HG03025 (cell line): ENCODE results near the gene MSANTD1.

Experiments
- ATAC-seq: cut with Tn5 transposase; IDR thresholded peaks from one replicate; pipeline ENCODE4 v1.9.1; 2021; ENCODE audit warnings: mild to moderate bottlenecking, moderate library complexity; ENCODE audit not compliant: unreplicated experiment, low FRiP score

Gene MSANTD1

GRCh38 chr4:3248811-3249661, at the start of gene MSANTD1:
MSANTD1 (plus strand) TSS chr4:3249159; CDS start chr4:3249223, 64 bp downstream.
- no peak for ATAC-seq

DNA sequence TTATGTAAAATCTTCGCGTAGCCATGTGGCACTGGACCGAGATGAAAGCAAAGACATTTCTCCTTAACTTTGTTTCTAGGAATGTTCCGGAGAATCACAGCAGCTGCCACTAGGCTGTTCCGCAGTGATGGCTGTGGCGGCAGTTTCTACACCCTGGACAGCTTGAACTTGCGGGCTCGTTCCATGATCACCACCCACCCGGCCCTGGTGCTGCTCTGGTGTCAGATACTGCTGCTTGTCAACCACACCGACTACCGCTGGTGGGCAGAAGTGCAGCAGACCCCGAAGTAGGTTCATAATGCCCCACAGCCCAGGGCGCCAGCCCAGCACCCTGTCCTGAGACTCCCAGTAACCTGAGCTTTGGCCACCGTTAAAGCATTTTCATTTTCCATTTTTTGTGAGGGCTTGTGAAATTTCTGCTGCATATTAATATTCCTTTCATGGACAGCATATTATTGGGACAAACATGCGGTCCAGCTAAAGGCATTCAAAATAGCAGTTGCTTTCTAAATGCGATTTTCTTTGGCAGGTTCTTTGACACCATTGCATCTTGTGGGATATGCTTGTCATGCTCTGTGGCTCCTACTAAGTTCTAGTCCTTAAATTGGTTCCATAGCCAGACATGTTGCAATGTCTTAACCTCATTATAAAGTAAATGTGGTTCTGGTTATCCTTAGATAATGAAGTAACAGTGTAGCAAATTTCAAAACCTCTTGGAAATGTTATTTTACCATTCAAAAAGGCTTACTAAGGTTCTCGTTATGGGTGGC, 49.1 kb upstream of the MSANTD1 start:
- no peak for ATAC-seq

DNA sequence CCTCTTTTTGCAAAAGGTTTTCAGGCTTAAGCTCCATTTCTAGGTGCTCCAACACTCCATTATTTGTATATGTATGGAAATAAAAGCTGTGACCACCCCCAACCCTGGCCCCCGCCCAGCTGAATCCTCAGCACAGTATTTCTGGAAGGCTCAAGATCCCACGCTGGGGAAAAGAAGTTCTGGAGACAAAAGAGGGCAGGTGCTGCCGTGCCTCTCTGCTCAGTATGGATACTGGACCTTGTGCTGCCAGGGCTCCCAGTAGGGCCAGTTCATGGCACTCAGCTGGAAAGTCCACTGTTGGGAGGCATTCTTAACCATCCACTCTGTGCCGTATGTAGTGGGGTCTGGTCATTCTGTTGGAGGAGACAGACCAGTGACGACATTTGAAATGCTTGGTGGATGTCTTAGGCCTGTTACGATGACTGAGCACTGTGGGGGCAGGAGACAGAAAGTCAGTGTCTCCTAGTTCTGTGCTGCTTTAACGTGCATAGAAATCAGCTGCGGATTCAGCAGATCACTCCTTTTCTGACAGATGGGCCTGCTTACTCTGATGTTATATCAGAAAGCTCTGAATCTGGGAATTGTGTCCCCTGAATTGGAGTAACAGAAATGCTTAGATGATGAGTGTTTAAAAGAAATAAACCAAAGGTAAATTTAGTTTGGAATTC, 48.4 kb upstream of the MSANTD1 start:
- ATAC-seq: no peak

GRCh38 chr4:3201718-3202702, 46.9 kb upstream of the MSANTD1 start:
- ATAC-seq: no peak

DNA sequence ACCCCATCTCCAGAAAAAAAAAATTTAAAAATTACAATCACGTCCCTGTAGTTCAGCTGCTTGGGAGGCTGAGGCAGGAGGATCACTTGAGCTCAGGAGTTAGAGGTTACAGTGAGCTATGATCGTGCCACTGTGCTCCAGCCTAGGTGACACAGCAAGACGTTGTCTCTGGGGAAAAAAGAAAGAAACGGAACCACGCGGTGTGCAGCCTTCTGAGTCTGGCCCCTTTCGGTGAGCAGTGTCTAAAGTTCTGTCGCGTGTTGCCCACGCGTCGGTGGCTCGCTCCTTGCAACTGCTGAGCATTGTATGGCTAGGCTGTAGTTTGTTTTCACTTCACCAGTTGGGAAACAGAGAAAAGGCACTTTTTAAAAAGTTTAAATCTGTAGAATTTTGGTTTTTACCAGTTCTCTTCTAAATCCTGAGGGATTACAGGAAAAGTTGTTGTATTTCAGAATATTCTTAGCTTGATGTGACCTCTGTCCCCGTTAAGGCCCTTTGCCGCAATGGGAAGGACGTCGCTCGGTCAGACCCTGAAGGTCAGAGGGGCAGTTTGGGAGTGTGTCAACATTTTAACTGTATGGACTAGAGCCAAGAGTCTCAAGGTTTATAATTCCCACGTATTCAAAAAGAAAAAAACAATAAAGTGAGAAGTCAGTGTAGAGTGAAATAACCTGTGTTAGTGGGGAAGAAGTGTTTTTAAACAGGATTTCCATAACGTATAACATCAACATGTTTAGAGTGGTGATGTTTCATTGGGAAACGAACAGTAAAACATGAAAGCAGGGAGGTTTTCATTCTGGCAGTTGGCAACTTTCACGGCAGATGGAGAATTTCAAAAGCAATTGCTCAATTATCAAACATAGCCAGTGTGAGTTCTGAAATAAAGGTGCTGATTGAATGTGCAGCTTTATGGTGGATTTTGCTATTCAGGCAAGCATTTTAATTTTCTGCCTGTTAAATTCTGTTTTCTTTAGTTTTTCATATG, 45.8 kb upstream of the MSANTD1 start:
- ATAC-seq: no peak

DNA sequence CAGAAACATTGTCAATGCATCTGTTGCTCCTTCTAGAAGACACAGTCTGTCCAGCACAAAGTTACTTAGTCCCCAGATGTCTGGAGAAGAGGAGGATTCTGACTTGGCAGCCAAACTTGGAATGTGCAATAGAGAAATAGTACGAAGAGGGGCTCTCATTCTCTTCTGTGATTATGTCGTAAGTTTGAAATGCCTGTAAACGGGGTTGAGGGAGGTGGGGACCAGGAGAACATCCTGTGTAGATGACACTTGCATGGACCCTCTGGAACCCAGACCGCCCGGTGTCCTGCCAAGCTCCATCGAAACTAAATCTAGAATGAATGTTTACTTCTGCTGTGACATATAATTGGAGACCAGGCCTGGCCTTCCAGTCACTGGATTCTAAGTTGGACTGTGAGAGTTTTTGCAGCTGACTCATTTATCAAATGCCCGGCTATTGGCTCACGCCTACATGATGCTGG, 45.0 kb upstream of the MSANTD1 start:
- ATAC-seq: no peak

- no peak for ATAC-seq
These were observed 43.0 kb upstream of the MSANTD1 start for GRCh38 chr4:3205995-3206394.

GRCh38 chr4:3206439-3207100, 42.4 kb upstream of the MSANTD1 start:
- no peak for ATAC-seq

- ATAC-seq: no peak
These were observed 41.4 kb upstream of the MSANTD1 start for GRCh38 chr4:3207531-3208037.

GRCh38 chr4:3208826-3209225, 40.1 kb upstream of the MSANTD1 start:
- ATAC-seq: no peak

DNA sequence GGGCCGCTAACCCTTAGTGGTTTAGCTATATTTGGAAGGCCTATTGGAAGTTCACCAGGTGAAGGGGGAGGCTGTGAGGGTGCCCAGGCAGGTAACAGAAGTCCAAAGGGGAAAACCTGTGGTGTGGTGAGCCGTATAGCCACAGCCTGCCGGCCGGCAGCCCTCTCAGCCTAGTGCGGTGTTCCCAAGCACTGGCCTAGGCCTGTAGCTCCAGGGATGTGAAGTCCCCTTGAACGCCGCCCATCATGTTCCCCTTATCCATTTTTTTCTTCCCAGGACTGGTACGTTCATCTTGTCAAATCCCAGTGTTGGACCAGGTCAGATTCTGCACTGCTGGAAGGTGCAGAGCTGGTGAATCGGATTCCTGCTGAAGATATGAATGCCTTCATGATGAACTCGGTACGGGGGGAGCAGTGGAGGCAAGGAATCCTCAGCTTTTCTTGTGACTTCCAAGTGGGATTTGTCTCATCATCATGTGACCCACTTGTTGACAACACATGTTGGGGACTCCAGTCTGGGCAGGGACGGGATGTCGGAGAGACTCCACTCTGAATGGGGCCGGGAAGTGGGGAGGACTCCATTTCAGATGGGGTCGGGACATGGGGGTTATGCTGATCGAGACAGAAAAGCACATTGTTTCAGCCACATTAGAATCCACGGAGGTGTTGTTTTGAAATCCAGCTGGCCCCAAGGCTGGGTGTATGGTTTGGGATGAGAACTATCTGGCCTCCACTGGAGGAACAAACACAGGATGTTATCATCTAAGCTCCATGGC, 39.2 kb upstream of the MSANTD1 start:
- ATAC-seq: no peak

- no peak for ATAC-seq
These were observed 38.5 kb upstream of the MSANTD1 start for GRCh38 chr4:3210467-3210866.

DNA sequence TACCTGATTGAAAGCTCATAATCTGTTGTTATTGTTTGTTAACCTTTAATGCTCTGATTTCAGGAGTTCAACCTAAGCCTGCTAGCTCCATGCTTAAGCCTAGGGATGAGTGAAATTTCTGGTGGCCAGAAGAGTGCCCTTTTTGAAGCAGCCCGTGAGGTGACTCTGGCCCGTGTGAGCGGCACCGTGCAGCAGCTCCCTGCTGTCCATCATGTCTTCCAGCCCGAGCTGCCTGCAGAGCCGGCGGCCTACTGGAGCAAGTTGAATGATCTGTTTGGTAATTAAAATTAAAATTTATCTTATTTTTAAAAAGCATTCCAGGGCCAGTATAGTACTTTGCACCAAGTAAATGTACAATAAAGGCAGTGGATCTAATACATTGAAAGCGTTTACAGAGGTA, 37.1 kb upstream of the MSANTD1 start:
- no peak for ATAC-seq

DNA sequence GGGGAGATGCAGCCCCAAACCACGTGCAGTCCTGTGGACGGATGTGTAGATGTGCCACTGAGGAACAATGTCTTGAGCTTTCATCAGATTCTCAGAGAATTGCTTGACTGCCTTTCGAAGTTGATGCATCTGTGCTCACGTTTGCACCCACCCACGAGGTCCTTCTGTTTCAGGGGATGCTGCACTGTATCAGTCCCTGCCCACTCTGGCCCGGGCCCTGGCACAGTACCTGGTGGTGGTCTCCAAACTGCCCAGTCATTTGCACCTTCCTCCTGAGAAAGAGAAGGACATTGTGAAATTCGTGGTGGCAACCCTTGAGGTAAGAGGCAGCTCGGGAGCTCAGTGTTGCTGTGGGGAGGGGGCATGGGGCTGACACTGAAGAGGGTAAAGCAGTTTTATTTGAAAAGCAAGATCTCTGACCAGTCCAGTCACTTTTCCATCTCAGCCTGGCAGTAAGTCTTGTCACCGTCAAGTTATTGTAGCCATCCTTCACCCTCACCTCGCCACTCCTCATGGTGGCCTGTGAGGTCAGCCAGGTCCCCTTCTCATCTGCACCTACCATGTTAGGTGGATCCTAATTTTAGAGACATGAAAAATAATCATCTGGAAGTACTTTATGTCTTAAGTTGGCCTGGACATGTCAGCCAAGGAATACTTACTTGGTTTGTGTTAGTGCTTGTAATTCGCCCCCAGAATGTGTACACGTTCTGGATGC, 36.4 kb upstream of the MSANTD1 start:
- no peak for ATAC-seq

- ATAC-seq: no peak
These were observed 35.9 kb upstream of the MSANTD1 start for GRCh38 chr4:3213106-3213425.

GRCh38 chr4:3213661-3214250, 35.2 kb upstream of the MSANTD1 start:
- ATAC-seq: no peak
